ENCODE results near the gene NPW.

- TF ChIP-seq POLR2A (IDR thresholded peaks at IDR 0.05) (no peak), CTCF (IDR thresholded peaks at IDR 0.05) (no peak)
Observed at GRCh38 chr16:1990101-1990350, 29.6 kb upstream of the NPW start.

All from adrenal gland (tissue), 5 donors.